ENCODE results near the gene TRPC4AP. TPM values are rescaled to one million over a fixed set of nuclear protein-coding genes. Genes with fewer than 3 reads are reported as not detected.

TRPC4AP gene
- total RNA-seq, 1 donor from 2014 or later = 30.7 TPM

GRCh38 chr20:35008411-35009342, 83.9 kb downstream of the TRPC4AP start:
- no peak overlapping the region for H3K4me3 ChIP-seq

GRCh38 chr20:35007891-35008290, 84.7 kb downstream of the TRPC4AP start:
- intact Hi-C loops (cut with micrococcal nuclease) = no loop called here
- Histone ChIP-seq H3K36me3 (peaks cover 94% of the 10 kb centered on the region), H3K9me3 (replicated peaks) (no peaks in the 10 kb centered on the region), H3K4me3 (no peak overlapping the region), H3K27me3 (ENCODE audit: low read depth) (no peaks in the 10 kb centered on the region), H3K27ac (replicated peaks) (peak overlapping the region; percentile 50), H3K4me1 (peaks cover 55% of the 10 kb centered on the region)
- DNase-seq = no peak
- no peak for TF ChIP-seq CTCF (IDR thresholded peaks at IDR 0.05; ENCODE audit: borderline replicate concordance)

More at GRCh38 chr20:35008411-35009342, 83.9 kb downstream of the TRPC4AP start:
- Histone ChIP-seq H3K27ac (replicated peaks) (peak overlapping the region; percentile 21), H3K36me3 (peaks cover 94% of the 10 kb centered on the region), H3K9me3 (replicated peaks) (no peaks in the 10 kb centered on the region), H3K4me1 (peaks cover 55% of the 10 kb centered on the region), H3K27me3 (ENCODE audit: low read depth) (no peaks in the 10 kb centered on the region)
- no peak for TF ChIP-seq CTCF (IDR thresholded peaks at IDR 0.05; ENCODE audit: borderline replicate concordance)
- intact Hi-C loops (cut with micrococcal nuclease) = no loop called here
- no peak for DNase-seq

- H3K36me3 ChIP-seq = peaks cover 94% of the 10 kb centered on the region
- peak overlapping the region; percentile 50 for H3K27ac ChIP-seq (replicated peaks)
- peaks cover 51% of the 10 kb centered on the region for H3K4me1 ChIP-seq
- intact Hi-C loops (cut with micrococcal nuclease) = no loop called here
- no peaks in the 10 kb centered on the region for H3K9me3 ChIP-seq (replicated peaks)
- TF ChIP-seq CTCF (IDR thresholded peaks at IDR 0.05; ENCODE audit: borderline replicate concordance) = peak; percentile 36
- H3K4me3 ChIP-seq = no peak overlapping the region
- H3K27me3 ChIP-seq (ENCODE audit: low read depth) = no peaks in the 10 kb centered on the region
- no peak for DNase-seq
Observed at GRCh38 chr20:35007413-35007812, 85.2 kb downstream of the TRPC4AP start.

- Histone ChIP-seq H3K27ac (replicated peaks) (peak overlapping the region; percentile 50), H3K4me1 (peaks cover 42% of the 10 kb centered on the region), H3K36me3 (peaks cover 94% of the 10 kb centered on the region), H3K9me3 (replicated peaks) (no peaks in the 10 kb centered on the region), H3K27me3 (ENCODE audit: low read depth) (no peaks in the 10 kb centered on the region), H3K4me3 (no peak overlapping the region)
- no peak for DNase-seq
- intact Hi-C loops (cut with micrococcal nuclease) = no loop called here
- no peak for TF ChIP-seq CTCF (IDR thresholded peaks at IDR 0.05; ENCODE audit: borderline replicate concordance)
Observed at GRCh38 chr20:35006531-35006971, 86.1 kb downstream of the TRPC4AP start.

GRCh38 chr20:35006009-35006408, 86.6 kb downstream of the TRPC4AP start:
- H3K27ac ChIP-seq (replicated peaks) = peak overlapping the region; percentile 50
- H3K4me1 ChIP-seq = peaks cover 38% of the 10 kb centered on the region
- no peaks in the 10 kb centered on the region for H3K9me3 ChIP-seq (replicated peaks)
- TF ChIP-seq CTCF (IDR thresholded peaks at IDR 0.05; ENCODE audit: borderline replicate concordance) = no peak
- H3K27me3 ChIP-seq (ENCODE audit: low read depth) = no peaks in the 10 kb centered on the region
- H3K36me3 ChIP-seq = peaks cover 94% of the 10 kb centered on the region
- DNase-seq = no peak
- H3K4me3 ChIP-seq = no peak overlapping the region
- intact Hi-C loops (cut with micrococcal nuclease) = no loop called here
